ENCODE results near the gene SSH3.

The SSH3 gene

GRCh38 chr11:67349036-67349435 lies 45.7 kb downstream of the SSH3 start:
- DNase-seq (ENCODE audit: low spot score): no peak

- no peak for DNase-seq (ENCODE audit: low spot score)
Observed at GRCh38 chr11:67349457-67349856, 46.1 kb downstream of the SSH3 start.

GRCh38 chr11:67349928-67350465 lies 46.7 kb downstream of the SSH3 start:
- DNase-seq (ENCODE audit: low spot score): no peak

- DNase-seq (ENCODE audit: low spot score): peak; percentile 59
Observed at GRCh38 chr11:67351275-67352005, 48.1 kb downstream of the SSH3 start.

GRCh38 chr11:67352546-67353316 lies 49.4 kb downstream of the SSH3 start:
- DNase-seq (ENCODE audit: low spot score): no peak

- DNase-seq (ENCODE audit: low spot score): peak; percentile 96
Observed at GRCh38 chr11:67353317-67354074, 50.2 kb downstream of the SSH3 start, which contains the start of gene POLD4. POLD4 (minus strand) TSS chr11:67353546; CDS start chr11:67353399, 147 bp downstream.

GRCh38 chr11:67354075-67355022 lies 51.0 kb downstream of the SSH3 start:
- no peak for DNase-seq (ENCODE audit: low spot score)

GRCh38 chr11:67355023-67355793 lies 51.9 kb downstream of the SSH3 start:
- DNase-seq (ENCODE audit: low spot score): no peak

GRCh38 chr11:67355794-67356386 lies 52.6 kb downstream of the SSH3 start:
- no peak for DNase-seq (ENCODE audit: low spot score)

- DNase-seq (ENCODE audit: low spot score): no peak
Observed at GRCh38 chr11:67356387-67356863, 53.1 kb downstream of the SSH3 start.

- DNase-seq (ENCODE audit: low spot score): no peak
Observed at GRCh38 chr11:67356864-67357561, 53.7 kb downstream of the SSH3 start.

GRCh38 chr11:67357831-67358670 lies 54.7 kb downstream of the SSH3 start:
- no peak for DNase-seq (ENCODE audit: low spot score)

Data from globus pallidus (tissue), 1 donor.